ENCODE data around the gene SDC1.

DNA sequence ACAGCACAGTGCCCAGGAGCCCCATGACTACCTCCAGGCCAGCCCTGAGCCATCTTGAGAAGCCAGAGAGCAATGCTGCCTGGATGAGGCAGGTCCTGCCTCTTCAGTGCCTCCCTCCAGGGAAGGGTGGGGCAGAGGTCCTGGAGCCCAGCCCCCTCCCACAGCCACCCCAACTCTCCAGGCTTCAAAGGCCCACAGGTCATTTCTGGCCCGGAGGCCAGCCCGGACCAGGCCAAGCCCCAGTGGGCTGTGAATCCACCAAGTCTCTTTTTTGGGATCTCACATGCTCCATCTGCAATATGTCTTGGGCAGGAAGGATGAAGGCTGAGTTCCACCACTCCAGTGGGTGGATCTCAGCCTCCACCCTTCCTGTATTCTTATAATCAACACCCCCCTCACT is 36.7 kb downstream of the SDC1 start:
- TF ChIP-seq, protein P1, sequence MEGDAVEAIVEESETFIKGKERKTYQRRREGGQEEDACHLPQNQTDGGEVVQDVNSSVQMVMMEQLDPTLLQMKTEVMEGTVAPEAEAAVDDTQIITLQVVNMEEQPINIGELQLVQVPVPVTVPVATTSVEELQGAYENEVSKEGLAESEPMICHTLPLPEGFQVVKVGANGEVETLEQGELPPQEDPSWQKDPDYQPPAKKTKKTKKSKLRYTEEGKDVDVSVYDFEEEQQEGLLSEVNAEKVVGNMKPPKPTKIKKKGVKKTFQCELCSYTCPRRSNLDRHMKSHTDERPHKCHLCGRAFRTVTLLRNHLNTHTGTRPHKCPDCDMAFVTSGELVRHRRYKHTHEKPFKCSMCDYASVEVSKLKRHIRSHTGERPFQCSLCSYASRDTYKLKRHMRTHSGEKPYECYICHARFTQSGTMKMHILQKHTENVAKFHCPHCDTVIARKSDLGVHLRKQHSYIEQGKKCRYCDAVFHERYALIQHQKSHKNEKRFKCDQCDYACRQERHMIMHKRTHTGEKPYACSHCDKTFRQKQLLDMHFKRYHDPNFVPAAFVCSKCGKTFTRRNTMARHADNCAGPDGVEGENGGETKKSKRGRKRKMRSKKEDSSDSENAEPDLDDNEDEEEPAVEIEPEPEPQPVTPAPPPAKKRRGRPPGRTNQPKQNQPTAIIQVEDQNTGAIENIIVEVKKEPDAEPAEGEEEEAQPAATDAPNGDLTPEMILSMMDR (IDR thresholded peaks at IDR 0.05): no peak
- TF ChIP-seq POLR2A (IDR thresholded peaks at IDR 0.05) (no peak), POLR2AphosphoS5 (IDR thresholded peaks at IDR 0.05; ENCODE audit: insufficient read depth in 1 of 2, low read depth in 1 of 2) (no peak)

Data from vagina (tissue), 2 donors.